Astrocyte of the spinal cord (primary cell): Measurements from ENCODE around the gene CDKAL1.

Source experiments
- DNase-seq: peaks from one replicate; pipeline ENCODE4 v3.0.0; 2011; ENCODE audit warnings: low read depth, low spot score
- H3K4me3 ChIP-seq: 2 replicates; pipeline ENCODE4 v1.5.1; 2011; ENCODE audit warnings: low read depth, mild to moderate bottlenecking, low read length, moderate library complexity
- CTCF ChIP-seq: IDR thresholded peaks from 2 replicates; pipeline ENCODE4 v1.5.1; 2012; ENCODE audit warnings: low read depth, mild to moderate bottlenecking, low read length, inconsistent platforms
- in situ Hi-C: cut with HindIII; loops from 2 replicates; pipeline ENCODE4 v1.10.0; 2017; ENCODE audit warnings: low sequenced_read_pairs

Gene CDKAL1

GRCh38 chr6:21167790-21168189 is 633.5 kb downstream of the CDKAL1 start:
- H3K4me3 ChIP-seq, result no peak overlapping the region

GRCh38 chr6:21171801-21172200 is 637.5 kb downstream of the CDKAL1 start:
- H3K4me3 ChIP-seq, result no peak overlapping the region
- peak; percentile 24 for DNase-seq
- TF ChIP-seq CTCF, result no peak
- in situ Hi-C loops, result no loop called here

More at GRCh38 chr6:21167790-21168189, 633.5 kb downstream of the CDKAL1 start:
- no peak for DNase-seq
- in situ Hi-C loops, result no loop called here
- no peak for TF ChIP-seq CTCF

- no peak for DNase-seq
- in situ Hi-C loops, result no loop called here
- H3K4me3 ChIP-seq, result no peak overlapping the region
- TF ChIP-seq CTCF, result no peak
These were observed 638.8 kb downstream of the CDKAL1 start for GRCh38 chr6:21173031-21173430.

GRCh38 chr6:21173678-21174077 is 639.4 kb downstream of the CDKAL1 start:
- no peak for DNase-seq
- TF ChIP-seq CTCF, result no peak
- in situ Hi-C loops, result no loop called here
- H3K4me3 ChIP-seq, result no peak overlapping the region

- no peak for TF ChIP-seq CTCF
- no peak for DNase-seq
- in situ Hi-C loops, result no loop called here
- no peak overlapping the region for H3K4me3 ChIP-seq
These were observed 641.9 kb downstream of the CDKAL1 start for GRCh38 chr6:21176197-21176596.

- no peak for DNase-seq
- no peak for TF ChIP-seq CTCF
- in situ Hi-C loops, result no loop called here
- no peak overlapping the region for H3K4me3 ChIP-seq
These were observed 645.9 kb downstream of the CDKAL1 start for GRCh38 chr6:21180155-21180554.

- in situ Hi-C loops, result no loop called here
- no peak overlapping the region for H3K4me3 ChIP-seq
- TF ChIP-seq CTCF, result no peak
- DNase-seq, result no peak
These were observed 646.6 kb downstream of the CDKAL1 start for GRCh38 chr6:21180800-21181337.
